Hepatocyte (in vitro differentiated cells): ENCODE measurements around the gene LRRC28.

Experiments used
- EZH2 ChIP-seq: fragments of 200-600 bp; sonication (generic); IDR thresholded peaks from 2 replicates; pipeline ENCODE4 v1.6.1; 2016; ENCODE audit warnings: antibody characterized with exemption, mild to moderate bottlenecking, borderline replicate concordance
- TF ChIP-seq, protein P1 (sequence below): fragments of 200-600 bp; sonication (generic); IDR thresholded peaks from 2 replicates; pipeline ENCODE4 v1.5.1; 2016; ENCODE audit warnings: antibody characterized with exemption, mild to moderate bottlenecking; ENCODE audit not compliant: poor library complexity

DNA sequence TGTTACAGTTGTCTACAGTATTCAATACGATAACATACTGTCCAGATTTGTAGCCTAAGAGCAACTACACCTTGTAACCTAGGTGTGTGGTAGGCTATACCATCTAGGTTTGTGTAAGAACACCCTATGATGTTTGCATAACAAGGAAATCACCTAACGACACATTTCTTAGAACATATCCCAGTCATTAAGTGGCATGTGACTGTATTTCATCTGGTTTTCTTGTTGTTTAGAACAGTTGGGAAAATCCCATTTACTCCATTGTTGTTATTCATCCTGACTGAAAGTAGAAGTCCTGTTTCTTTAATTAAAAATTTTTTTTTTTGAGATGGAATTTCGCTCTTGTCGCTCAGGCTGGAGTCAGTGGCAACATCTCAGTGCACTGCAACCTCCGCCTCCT is 31.3 kb downstream of the LRRC28 start:
- TF ChIP-seq, protein P1, sequence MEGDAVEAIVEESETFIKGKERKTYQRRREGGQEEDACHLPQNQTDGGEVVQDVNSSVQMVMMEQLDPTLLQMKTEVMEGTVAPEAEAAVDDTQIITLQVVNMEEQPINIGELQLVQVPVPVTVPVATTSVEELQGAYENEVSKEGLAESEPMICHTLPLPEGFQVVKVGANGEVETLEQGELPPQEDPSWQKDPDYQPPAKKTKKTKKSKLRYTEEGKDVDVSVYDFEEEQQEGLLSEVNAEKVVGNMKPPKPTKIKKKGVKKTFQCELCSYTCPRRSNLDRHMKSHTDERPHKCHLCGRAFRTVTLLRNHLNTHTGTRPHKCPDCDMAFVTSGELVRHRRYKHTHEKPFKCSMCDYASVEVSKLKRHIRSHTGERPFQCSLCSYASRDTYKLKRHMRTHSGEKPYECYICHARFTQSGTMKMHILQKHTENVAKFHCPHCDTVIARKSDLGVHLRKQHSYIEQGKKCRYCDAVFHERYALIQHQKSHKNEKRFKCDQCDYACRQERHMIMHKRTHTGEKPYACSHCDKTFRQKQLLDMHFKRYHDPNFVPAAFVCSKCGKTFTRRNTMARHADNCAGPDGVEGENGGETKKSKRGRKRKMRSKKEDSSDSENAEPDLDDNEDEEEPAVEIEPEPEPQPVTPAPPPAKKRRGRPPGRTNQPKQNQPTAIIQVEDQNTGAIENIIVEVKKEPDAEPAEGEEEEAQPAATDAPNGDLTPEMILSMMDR: no peak
- TF ChIP-seq EZH2: no peak
